ENCODE measurements around the gene SOX6.

The SOX6 gene

GRCh38 chr11:16356761-16357393, 531 bp upstream of the SOX6 start:
- TF ChIP-seq POLR2AphosphoS5 (IDR thresholded peaks at IDR 0.05; ENCODE audit: low read depth, low read length): no peak

- TF ChIP-seq REST (IDR thresholded peaks at IDR 0.05; ENCODE audit: insufficient read depth in 1 of 2, low read depth in 2 of 2, low read length in 2 of 2) (no peak), SIN3A (IDR thresholded peaks at IDR 0.05; ENCODE audit: borderline replicate concordance, insufficient read depth, low read length) (no peak), POLR2AphosphoS5 (IDR thresholded peaks at IDR 0.05; ENCODE audit: low read depth, low read length) (no peak), TAF1 (IDR thresholded peaks at IDR 0.05; ENCODE audit: borderline replicate concordance, insufficient read depth, low read length) (no peak), FOXP2 (optimal IDR thresholded peaks at IDR 0.05; ENCODE audit: borderline replicate concordance, extremely low read depth, extremely low read length, insufficient read depth) (no peak)
Observed at GRCh38 chr11:16352707-16353106, 3.6 kb downstream of the SOX6 start.

- TF ChIP-seq POLR2AphosphoS5 (IDR thresholded peaks at IDR 0.05; ENCODE audit: low read depth, low read length) (no peak), REST (IDR thresholded peaks at IDR 0.05; ENCODE audit: insufficient read depth in 1 of 2, low read depth in 2 of 2, low read length in 2 of 2) (no peak), SIN3A (IDR thresholded peaks at IDR 0.05; ENCODE audit: borderline replicate concordance, insufficient read depth, low read length) (no peak), FOXP2 (optimal IDR thresholded peaks at IDR 0.05; ENCODE audit: borderline replicate concordance, extremely low read depth, extremely low read length, insufficient read depth) (no peak), TAF1 (IDR thresholded peaks at IDR 0.05; ENCODE audit: borderline replicate concordance, insufficient read depth, low read length) (no peak)
Observed at GRCh38 chr11:16350125-16350524, 6.2 kb downstream of the SOX6 start.

- TF ChIP-seq REST (IDR thresholded peaks at IDR 0.05; ENCODE audit: insufficient read depth in 1 of 2, low read depth in 2 of 2, low read length in 2 of 2): no peak
- no peak for TF ChIP-seq SIN3A (IDR thresholded peaks at IDR 0.05; ENCODE audit: borderline replicate concordance, insufficient read depth, low read length)
- TF ChIP-seq FOXP2 (optimal IDR thresholded peaks at IDR 0.05; ENCODE audit: borderline replicate concordance, extremely low read depth, extremely low read length, insufficient read depth): no peak
- no peak for TF ChIP-seq TAF1 (IDR thresholded peaks at IDR 0.05; ENCODE audit: borderline replicate concordance, insufficient read depth, low read length)
- TF ChIP-seq POLR2AphosphoS5 (IDR thresholded peaks at IDR 0.05; ENCODE audit: low read depth, low read length): no peak
Observed at GRCh38 chr11:16347928-16348685, 8.2 kb downstream of the SOX6 start.

- no peak for TF ChIP-seq SIN3A (IDR thresholded peaks at IDR 0.05; ENCODE audit: borderline replicate concordance, insufficient read depth, low read length)
- TF ChIP-seq FOXP2 (optimal IDR thresholded peaks at IDR 0.05; ENCODE audit: borderline replicate concordance, extremely low read depth, extremely low read length, insufficient read depth): no peak
- TF ChIP-seq REST (IDR thresholded peaks at IDR 0.05; ENCODE audit: insufficient read depth in 1 of 2, low read depth in 2 of 2, low read length in 2 of 2): no peak
- TF ChIP-seq POLR2AphosphoS5 (IDR thresholded peaks at IDR 0.05; ENCODE audit: low read depth, low read length): no peak
- TF ChIP-seq TAF1 (IDR thresholded peaks at IDR 0.05; ENCODE audit: borderline replicate concordance, insufficient read depth, low read length): no peak
Observed at GRCh38 chr11:16346975-16347374, 9.4 kb downstream of the SOX6 start.
